HL-60/S4 treated with phorbol 12-myristate 13-acetate at 8.2 ng/mL for 4 days and 3 days (cell line): Measurements from ENCODE around the gene ENKD1.

Experiments used
- in situ Hi-C: fragments of 300-500 bp; cut with MboI; formaldehyde crosslinking; loops from 2 replicates; pipeline ENCODE4 v1.15.0; 2022; ENCODE audit warnings: low sequenced_read_pairs

Gene ENKD1

DNA sequence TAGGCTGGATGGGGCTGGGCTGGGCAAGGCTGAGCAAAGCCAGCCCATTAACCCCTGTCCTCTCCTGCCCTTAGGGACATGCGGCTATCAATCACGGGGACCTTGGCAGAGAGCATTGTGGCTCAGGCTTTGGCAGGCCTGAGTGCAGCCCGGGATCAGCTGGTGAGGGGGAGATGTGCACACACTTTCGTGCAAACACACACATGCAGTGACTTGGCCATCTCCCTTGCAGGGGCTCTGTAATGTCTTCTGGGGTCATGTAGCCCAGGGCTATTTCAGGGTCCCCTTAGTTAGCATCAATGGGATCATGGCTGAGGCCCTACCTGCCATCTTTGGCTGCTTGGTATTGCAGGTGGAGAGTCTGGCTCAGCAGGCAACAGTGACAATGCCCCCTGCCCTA lies 14.7 kb downstream of the ENKD1 start:
- in situ Hi-C loops = no loop called here

DNA sequence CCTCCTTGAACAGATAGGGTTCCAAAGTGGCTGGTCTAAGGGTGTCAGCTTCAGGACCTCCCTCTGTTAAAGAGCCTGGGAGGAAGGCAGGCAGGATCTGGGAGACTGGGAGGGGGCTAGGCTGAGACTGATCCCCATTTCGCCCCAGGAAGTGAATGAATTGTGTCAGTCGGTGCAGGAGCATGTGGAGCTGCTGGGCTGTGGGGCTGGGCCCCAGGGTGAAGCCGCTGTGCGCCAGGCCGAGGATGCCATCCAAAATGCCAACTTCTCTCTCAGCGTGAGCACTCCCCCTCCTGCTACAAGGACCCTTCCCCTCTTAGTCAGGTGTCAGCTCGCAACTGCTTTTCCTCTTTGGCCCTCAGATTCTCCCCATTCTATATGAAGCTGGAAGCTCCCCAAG lies 15.5 kb downstream of the ENKD1 start:
- in situ Hi-C loops = no loop called here

DNA sequence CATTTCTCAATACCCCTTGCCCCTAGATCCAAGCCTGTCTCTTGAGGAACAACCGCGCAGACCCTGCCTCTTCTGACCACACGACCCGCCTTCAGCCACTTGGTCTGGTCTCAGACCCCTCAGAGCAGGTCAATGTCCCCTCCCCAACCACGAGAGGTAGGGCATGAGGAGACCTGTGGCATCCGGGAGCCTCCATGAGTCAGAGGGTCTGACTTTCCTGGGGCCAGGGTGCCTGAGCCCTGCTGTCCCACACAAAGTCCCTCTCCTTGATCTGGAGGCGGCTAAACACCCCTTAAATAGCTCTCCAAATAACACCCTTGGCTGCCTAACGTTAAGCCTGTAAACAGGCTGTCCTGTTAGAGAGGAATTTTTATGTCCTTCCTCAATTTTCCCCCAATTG lies 16.5 kb downstream of the ENKD1 start:
- in situ Hi-C loops = no loop called here

DNA sequence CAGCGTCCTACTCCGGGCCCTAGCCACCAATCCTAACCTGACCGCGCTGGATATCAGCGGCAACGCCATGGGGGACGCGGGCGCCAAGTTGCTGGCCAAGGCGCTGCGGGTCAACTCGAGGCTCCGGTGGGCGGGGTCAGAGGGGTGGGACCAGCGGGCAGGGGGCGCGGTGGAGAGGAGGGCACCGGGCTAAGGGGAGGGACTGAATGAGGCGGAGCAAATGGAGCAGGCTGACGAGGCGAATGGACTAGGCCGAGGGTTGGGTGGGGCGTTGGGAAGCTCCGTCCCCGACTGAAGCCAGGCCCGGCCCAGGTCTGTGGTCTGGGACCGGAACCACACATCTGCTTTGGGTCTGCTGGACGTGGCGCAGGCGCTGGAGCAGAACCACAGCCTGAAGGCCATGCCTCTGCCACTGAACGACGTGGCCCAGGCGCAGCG lies 17.0 kb downstream of the ENKD1 start:
- in situ Hi-C loops = loop anchor here (10.0 kb wide), 1 partner anchor 105 kb away; no protein-coding TSS in a partner anchor

DNA sequence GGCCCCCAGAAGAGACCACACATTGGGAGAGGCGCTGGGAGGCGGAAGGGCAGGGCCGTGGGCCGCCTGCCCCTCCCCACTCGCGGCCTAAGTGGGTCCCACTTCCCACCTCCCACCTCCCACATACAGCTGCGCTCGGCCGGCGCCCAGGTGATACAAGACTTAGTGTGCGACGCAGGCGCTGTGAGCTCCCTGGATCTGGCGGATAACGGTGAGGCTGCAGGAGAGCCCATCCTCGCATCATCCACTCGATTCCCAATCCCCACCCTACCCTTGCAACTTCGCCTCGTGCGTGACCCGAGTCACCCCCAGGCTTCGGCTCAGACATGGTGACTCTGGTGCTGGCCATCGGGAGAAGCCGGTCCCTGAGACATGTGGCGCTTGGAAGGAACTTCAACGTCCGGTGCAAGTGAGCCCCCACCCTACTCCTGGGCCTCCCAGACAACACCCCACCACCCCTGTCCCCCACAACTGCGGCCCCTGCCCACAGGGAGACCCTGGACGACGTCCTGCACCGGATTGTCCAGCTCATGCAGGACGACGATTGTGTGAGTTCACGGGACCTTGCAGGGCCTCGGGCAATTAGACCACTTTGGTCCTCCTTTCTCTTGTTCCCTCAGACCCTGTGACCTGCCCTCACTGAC lies 17.7 kb downstream of the ENKD1 start:
- in situ Hi-C loops = loop anchor here (10.0 kb wide), 1 partner anchor 104 kb away; no protein-coding TSS in a partner anchor

DNA sequence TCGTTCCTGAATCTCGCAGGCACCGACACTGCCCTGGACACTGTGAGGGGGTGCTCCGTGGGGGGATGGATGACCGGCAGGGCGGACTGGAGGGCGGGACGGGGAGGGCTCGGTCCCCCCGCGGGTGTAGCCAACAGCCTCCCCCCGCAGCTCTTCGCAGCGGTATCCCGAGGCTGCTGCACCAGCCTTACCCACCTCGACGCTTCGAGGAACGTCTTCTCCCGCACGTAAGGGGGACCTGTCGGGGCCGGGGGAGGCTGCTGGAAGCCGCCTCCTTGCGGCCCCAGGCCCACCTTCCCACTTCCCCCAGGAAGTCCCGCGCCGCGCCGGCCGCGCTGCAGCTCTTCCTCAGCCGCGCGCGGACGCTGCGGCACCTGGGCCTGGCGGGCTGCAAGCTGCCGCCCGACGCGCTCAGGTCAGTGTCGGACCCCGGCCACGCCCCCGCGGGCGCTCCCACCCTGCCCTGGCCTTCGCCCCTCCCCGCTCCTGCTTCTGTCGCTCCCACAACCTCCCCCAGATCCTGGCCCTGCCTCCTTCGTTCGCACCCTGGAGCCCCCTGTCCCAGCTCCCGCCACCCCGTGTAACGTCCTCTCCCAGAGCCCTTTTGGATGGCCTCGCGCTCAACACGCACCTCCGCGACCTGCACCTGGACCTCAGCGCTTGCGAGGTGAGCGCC lies 18.3 kb downstream of the ENKD1 start:
- in situ Hi-C loops = loop anchor here (10.0 kb wide), 1 partner anchor 103 kb away; no protein-coding TSS in a partner anchor

DNA sequence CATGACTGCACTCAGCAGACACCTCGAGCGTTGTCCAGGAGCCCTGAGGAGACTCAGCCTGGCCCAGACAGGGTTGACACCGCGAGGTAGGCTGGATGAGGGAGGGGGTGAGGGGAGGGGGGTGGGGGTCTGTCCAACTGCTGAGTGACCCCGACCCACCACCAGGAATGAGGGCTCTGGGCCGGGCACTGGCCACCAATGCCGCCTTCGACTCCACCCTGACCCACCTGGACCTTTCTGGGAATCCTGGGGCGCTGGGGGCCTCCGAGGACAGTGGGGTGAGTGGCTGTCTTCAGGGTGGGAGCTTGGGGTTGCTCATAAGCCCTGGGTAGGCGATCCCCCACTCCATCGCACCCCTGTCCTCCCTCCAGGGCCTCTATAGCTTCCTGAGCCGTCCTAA lies 18.9 kb downstream of the ENKD1 start:
- in situ Hi-C loops = loop anchor here (10.0 kb wide), 1 partner anchor 103 kb away; no protein-coding TSS in a partner anchor

DNA sequence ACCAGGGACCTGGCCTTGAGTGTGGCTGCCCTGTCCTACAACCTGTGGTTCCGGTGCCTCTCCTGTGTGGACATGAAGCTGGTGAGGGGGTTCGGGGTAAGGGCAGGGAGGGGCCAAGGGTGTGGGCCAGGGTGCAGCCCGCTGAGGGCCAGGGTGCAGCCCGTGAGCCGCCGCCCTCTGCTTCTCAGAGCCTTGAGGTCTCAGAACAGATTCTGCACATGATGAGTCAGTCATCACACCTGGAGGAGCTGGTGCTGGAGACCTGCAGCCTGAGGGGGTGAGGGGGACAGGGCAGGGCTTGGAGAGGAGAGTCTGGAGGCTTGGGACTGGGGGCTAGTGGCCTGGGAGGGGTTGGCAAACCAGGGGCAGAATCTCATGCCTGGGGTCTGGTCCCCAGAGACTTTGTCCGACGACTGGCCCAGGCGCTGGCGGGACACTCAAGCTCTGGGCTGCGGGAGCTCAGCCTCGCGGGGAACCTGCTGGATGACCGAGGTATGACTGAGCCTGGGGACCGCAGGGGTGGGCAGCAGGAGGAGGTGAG lies 19.4 kb downstream of the ENKD1 start:
- in situ Hi-C loops = loop anchor here (10.0 kb wide), 1 partner anchor 102 kb away; no protein-coding TSS in a partner anchor

DNA sequence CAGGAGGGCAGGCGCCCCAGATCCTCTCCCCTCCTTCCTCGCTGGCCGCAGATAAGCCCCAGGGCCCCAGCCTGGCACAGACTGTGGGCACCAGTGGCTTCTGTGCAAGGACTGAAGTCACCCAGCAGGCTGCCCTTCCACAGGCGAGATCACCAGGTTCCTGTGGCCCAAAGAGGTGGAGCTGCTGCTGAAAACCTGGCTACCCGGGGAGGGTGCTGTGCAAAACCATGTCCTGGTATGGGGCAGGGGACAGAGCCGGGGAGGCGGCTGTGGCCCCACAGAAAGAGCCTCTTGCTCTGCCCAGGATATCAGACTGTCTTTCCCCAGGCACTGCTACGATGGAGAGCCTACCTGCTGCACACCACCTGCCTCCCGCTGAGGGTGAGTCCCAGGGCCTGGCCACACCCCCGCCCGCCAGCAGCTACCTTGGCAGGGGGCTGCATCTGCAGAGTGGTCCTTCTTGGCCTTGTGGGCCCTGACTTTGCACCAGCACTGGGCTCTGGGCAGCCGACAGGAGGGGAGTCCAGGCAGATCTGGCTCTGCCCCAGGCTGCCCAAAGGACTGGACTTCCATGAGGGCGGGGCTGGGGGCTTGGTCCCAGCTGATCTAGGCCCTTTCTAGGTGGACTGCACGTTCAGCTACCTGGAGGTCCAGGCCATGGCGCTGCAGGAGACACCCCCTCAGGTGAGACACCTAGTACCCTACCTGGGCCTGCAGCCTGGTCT lies 21.0 kb downstream of the ENKD1 start:
- in situ Hi-C loops = loop anchor here (10.0 kb wide), 1 partner anchor 101 kb away; no protein-coding TSS in a partner anchor

DNA sequence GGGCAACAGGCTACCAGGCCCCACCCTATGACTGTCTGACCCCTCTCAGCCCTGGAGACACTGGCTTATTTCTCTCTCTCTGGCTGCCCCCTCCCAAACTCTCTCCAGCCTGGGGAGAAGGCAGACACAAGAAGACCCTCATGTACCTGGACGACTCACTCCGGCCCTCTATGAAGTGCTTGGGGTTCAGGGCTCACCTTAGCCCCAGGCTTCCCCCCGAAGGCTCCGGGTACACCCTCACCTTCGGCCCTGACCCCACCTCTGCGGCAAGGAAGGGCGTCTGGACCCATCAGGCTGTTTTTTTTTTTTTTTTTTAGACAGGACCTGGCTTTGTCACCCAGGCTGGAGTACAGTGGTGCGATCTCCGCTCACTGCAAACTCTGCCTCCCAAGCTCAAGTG lies 22.5 kb downstream of the ENKD1 start:
- in situ Hi-C loops = loop anchor here (10.0 kb wide), 1 partner anchor 99 kb away; no protein-coding TSS in a partner anchor

DNA sequence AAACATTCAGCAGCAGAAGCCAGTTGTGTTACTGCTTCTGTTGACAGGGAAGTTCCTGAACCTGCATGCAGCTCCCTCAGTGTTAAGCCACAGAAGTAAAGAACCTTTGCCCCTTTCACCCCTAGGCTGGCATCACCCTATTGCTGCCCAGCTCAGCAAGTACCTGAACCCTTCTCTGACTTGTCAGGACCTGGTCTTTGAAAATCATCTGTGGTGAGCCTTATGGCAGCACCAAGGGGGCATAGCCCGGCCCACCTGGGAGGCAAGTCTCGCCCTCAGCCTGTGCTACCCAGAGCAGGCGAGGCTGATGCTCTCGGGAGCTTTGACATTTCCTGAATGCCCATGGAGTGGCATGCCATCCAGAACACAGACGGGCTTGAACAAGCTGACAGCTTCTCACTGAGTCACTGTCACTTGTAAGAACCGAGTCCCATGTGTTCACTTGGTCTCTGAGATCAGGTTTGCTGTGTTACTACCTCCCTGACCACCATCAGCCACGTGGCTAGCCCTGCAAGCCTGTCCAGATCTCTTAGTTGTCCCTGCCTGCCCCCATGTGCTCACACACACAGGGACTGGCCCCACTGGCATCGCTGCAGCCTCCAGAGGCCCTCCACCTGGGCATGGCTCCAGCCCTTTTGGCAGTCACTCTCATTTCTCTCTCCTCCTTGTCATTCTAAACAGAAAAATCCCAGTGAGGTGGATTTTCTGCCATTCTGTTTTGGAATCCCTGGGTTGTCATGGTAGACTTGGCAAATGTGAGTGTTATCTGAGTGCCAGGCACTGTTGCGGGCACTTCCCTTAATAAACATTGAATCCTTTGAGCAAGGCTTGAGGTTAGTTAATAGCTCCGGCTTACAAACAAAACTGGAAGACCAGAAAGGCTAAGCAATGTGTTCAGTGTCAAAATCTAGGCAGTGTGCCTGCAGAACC lies 24.5 kb downstream of the ENKD1 start:
- in situ Hi-C loops = loop anchor here (10.0 kb wide), 1 partner anchor 97 kb away; no protein-coding TSS in a partner anchor

DNA sequence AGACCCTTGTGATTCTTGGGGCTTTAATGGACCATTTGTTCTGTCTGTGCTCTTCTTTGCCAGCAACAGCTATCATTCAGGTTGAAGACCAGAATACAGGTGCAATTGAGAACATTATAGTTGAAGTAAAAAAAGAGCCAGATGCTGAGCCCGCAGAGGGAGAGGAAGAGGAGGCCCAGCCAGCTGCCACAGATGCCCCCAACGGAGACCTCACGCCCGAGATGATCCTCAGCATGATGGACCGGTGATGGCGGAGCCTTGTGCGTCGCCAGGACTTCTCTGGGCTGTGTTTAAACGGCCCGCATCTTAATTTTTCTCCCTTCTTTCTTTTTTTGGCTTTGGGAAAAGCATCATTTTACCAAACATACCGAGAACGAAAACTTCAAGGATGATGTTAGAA lies 28.9 kb downstream of the ENKD1 start:
- in situ Hi-C loops = no loop called here

DNA sequence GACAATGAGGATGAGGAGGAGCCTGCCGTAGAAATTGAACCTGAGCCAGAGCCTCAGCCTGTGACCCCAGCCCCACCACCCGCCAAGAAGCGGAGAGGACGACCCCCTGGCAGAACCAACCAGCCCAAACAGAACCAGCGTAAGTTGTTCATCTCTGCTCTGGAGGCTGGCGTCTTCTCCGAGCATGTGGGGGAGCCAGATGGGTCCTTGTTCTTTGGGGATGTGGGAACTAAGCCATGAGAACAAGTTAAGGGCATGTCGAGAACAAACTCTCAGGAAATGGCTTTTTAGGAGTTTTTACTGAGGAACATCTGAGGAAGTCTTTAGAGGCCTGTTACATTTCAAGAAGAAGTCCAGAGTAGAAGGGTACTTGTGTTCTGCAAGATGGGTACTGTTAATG lies 29.8 kb downstream of the ENKD1 start:
- in situ Hi-C loops = no loop called here

DNA sequence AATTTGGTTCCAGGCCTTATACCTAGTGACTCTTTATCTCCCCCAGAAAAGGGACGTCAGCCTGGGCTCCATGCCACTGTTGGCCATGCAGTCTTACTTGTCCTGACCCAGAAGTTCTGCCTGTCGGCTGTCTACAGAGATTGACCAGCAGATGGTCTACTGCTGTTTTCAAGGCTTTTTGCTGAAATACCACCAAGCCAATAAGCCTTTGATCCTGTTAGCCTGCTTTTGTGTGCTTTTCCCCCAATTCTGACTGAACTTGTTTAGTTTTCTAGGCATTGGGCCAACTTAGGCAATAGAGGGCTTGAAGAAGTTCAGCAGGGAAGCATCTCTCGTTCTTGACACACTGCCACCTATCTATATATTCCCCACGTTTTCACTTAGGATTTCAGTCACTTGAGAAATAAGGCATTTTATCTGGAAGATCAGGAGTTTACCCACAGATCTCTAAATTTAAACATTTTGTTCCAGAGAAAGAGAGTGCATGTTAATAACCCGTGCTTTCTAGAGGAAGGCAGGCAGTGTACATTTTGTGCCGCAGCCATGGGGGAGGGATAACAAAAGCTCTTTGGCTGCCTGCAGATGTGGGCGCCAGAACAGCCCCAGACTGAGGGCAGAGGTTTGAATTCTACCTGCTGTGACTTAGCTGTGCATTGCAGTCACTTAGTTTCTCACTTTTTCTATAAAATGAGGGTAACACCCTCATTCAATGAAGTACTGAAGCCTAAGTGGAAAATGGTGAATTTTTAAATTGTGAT lies 34.0 kb downstream of the ENKD1 start:
- in situ Hi-C loops = no loop called here

DNA sequence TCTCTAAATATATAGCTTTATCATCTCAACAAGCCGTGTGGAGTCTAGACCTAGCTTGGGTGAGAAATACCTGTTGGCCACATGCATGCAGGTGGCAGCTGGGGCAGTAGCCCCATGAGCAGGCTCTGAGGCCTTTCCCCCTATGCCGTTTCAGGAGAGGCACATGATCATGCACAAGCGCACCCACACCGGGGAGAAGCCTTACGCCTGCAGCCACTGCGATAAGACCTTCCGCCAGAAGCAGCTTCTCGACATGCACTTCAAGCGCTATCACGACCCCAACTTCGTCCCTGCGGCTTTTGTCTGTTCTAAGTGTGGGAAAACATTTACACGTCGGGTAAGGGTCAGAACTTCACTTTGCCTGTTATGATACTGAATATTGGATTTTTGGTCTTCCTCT lies 38.3 kb downstream of the ENKD1 start:
- in situ Hi-C loops = no loop called here

DNA sequence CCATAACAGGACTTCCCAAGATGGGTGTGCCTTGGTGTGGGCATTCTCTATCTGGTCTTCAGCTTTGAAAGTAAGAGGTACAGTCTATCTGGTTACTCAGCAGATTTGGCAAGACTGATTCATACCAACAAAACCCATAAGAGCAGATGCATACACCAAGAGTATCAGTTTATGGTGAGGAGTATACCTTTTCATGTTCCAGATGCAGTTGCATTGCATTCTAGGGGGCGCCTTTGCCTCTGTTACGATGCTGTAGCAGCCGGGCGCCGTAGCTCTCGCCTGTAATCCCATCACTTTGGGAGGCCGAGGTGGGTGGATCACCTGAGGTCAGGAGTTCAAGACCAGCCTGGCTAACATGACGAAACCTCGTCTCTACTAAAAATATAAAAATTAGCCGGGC lies 52.7 kb downstream of the ENKD1 start:
- in situ Hi-C loops = no loop called here
